HG03175 (cell line): Measurements from ENCODE around the gene TRPT1.

Source experiments
- ATAC-seq: cut with Tn5 transposase; IDR thresholded peaks from one replicate; pipeline ENCODE4 v1.9.1; 2021; ENCODE audit warnings: mild to moderate bottlenecking, moderate library complexity; ENCODE audit not compliant: unreplicated experiment

Gene TRPT1

GRCh38 chr11:64231546-64231945, 5.6 kb upstream of the TRPT1 start:
- no peak for ATAC-seq

- no peak for ATAC-seq
Measured at GRCh38 chr11:64230985-64231365, 5.0 kb upstream of the TRPT1 start.

- ATAC-seq, result peak; percentile 61
Measured at GRCh38 chr11:64230171-64230984, 4.4 kb upstream of the TRPT1 start, which contains the start of gene DNAJC4. DNAJC4 (plus strand) TSS chr11:64230548; CDS start chr11:64230855, 307 bp downstream.

GRCh38 chr11:64229744-64230170, 3.8 kb upstream of the TRPT1 start:
- ATAC-seq, result no peak

GRCh38 chr11:64229090-64229743, 3.2 kb upstream of the TRPT1 start:
- ATAC-seq, result no peak

- no peak for ATAC-seq
Measured at GRCh38 chr11:64227405-64227956, 1.5 kb upstream of the TRPT1 start.

GRCh38 chr11:64226507-64227051, 593 bp upstream of the TRPT1 start:
- no peak for ATAC-seq

GRCh38 chr11:64224891-64225607, 937 bp downstream of the TRPT1 start:
- no peak for ATAC-seq

GRCh38 chr11:64224151-64224890, 1.7 kb downstream of the TRPT1 start:
- ATAC-seq, result no peak

- no peak for ATAC-seq
Measured at GRCh38 chr11:64223001-64223651, 2.9 kb downstream of the TRPT1 start.

- ATAC-seq, result no peak
Measured at GRCh38 chr11:64222651-64223000, 3.4 kb downstream of the TRPT1 start.

GRCh38 chr11:64220798-64221197, 5.2 kb downstream of the TRPT1 start:
- ATAC-seq, result no peak

- no peak for ATAC-seq
Measured at GRCh38 chr11:64220271-64220670, 5.7 kb downstream of the TRPT1 start.

GRCh38 chr11:64219755-64220154, 6.2 kb downstream of the TRPT1 start:
- ATAC-seq, result no peak

- ATAC-seq, result no peak
Measured at GRCh38 chr11:64219354-64219684, 6.7 kb downstream of the TRPT1 start.

- ATAC-seq, result no peak
Measured at GRCh38 chr11:64218628-64219353, 7.2 kb downstream of the TRPT1 start.

- no peak for ATAC-seq
Measured at GRCh38 chr11:64216879-64217278, 9.1 kb downstream of the TRPT1 start.

- no peak for ATAC-seq
Measured at GRCh38 chr11:64211181-64211872, 14.7 kb downstream of the TRPT1 start.
